Measurements from ENCODE around the gene LIN37. TPM values are rescaled to one million over a fixed set of nuclear protein-coding genes. Genes with fewer than 3 reads are reported as not detected.

Gene LIN37
- total and polyA plus RNA-seq, 2 of the 13 experiments (the other 11 are each of a cell fraction or from before 2014, with no cell fraction given), result 6.3 to 8.7 TPM

DNA sequence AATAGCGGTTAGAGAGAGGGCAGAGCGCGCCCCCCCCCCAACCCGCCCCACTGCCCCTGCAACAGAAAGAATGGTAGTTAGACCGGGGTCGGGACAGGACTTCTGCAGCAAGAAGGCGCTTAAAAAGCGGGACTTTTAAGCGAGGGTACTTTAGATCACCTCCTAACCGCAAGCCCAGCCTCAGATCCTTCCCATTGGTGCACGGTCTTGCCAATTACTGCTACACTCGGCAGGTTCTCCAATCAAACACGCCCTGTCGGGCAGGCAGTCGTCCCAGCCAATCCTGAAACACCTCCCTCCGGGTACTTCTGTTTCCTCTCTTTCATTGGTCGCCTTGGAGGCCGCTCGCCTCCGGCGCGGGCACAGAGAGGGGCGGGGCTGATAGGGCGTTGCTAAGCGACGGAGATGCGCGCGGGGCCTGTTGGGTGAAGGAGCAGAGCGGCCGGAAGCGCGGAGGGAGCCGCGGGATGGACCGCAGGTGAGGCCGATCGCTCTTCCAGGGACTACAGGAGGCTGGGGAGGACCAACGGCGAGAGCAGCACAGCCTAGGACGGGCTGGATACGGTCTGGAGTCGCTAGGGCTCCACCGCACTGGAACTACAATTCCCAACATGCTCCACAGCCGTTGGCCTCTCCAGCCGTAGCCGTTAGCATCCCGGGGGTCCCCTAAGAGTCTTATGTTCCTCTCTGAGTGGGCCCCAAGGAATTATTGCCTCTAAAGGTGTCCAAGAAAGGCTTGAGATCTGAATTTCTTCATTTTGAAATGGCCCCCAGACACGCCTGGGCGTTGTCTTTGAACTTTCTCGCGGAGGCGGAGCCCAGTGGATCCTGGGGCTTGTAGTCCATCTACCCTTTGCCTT lies 9.6 kb downstream of the LIN37 start, which contains the start of gene PROSER3 (continued):
- no peak for TF ChIP-seq HNF4G (IDR thresholded peaks at IDR 0.05; ENCODE audit: borderline replicate concordance, low read depth, low read length)
- no peak for TF ChIP-seq HNF4G (CRISPR knock-in tag; IDR thresholded peaks at IDR 0.05; ENCODE audit: borderline replicate concordance, low read depth)
- TF ChIP-seq RBFOX2 (IDR thresholded peaks at IDR 0.05; ENCODE audit: low read depth, low read length), result peak; percentile 81
- TF ChIP-seq, protein P1, sequence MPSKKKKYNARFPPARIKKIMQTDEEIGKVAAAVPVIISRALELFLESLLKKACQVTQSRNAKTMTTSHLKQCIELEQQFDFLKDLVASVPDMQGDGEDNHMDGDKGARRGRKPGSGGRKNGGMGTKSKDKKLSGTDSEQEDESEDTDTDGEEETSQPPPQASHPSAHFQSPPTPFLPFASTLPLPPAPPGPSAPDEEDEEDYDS (CRISPR knock-in tag; IDR thresholded peaks at IDR 0.05), result peak; percentile 62; the same call in 1 of the 2 replicates
- TF ChIP-seq PTBP1 (IDR thresholded peaks at IDR 0.05; ENCODE audit: low read depth, low read length, poor library complexity, severe bottlenecking), result no peak
- TF ChIP-seq KLF6 (CRISPR knock-in tag; IDR thresholded peaks at IDR 0.05), result peak; percentile 32; the same call in 1 of the 2 replicates
- no peak for TF ChIP-seq ZNF780A (CRISPR knock-in tag; IDR thresholded peaks at IDR 0.05)
- TF ChIP-seq, protein P2, sequence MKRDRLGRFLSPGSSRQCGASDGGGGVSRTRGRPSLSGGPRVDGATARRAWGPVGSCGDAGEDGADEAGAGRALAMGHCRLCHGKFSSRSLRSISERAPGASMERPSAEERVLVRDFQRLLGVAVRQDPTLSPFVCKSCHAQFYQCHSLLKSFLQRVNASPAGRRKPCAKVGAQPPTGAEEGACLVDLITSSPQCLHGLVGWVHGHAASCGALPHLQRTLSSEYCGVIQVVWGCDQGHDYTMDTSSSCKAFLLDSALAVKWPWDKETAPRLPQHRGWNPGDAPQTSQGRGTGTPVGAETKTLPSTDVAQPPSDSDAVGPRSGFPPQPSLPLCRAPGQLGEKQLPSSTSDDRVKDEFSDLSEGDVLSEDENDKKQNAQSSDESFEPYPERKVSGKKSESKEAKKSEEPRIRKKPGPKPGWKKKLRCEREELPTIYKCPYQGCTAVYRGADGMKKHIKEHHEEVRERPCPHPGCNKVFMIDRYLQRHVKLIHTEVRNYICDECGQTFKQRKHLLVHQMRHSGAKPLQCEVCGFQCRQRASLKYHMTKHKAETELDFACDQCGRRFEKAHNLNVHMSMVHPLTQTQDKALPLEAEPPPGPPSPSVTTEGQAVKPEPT (CRISPR knock-in tag; IDR thresholded peaks at IDR 0.05; ENCODE audit: low read depth), result no peak
- TF ChIP-seq, protein P3, sequence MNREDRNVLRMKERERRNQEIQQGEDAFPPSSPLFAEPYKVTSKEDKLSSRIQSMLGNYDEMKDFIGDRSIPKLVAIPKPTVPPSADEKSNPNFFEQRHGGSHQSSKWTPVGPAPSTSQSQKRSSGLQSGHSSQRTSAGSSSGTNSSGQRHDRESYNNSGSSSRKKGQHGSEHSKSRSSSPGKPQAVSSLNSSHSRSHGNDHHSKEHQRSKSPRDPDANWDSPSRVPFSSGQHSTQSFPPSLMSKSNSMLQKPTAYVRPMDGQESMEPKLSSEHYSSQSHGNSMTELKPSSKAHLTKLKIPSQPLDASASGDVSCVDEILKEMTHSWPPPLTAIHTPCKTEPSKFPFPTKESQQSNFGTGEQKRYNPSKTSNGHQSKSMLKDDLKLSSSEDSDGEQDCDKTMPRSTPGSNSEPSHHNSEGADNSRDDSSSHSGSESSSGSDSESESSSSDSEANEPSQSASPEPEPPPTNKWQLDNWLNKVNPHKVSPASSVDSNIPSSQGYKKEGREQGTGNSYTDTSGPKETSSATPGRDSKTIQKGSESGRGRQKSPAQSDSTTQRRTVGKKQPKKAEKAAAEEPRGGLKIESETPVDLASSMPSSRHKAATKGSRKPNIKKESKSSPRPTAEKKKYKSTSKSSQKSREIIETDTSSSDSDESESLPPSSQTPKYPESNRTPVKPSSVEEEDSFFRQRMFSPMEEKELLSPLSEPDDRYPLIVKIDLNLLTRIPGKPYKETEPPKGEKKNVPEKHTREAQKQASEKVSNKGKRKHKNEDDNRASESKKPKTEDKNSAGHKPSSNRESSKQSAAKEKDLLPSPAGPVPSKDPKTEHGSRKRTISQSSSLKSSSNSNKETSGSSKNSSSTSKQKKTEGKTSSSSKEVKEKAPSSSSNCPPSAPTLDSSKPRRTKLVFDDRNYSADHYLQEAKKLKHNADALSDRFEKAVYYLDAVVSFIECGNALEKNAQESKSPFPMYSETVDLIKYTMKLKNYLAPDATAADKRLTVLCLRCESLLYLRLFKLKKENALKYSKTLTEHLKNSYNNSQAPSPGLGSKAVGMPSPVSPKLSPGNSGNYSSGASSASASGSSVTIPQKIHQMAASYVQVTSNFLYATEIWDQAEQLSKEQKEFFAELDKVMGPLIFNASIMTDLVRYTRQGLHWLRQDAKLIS (CRISPR knock-in tag; IDR thresholded peaks at IDR 0.05), result no peak
- TF ChIP-seq ZNF34 (CRISPR knock-in tag; IDR thresholded peaks at IDR 0.05; ENCODE audit: borderline replicate concordance), result no peak
- TF ChIP-seq ZNF776 (CRISPR knock-in tag; IDR thresholded peaks at IDR 0.05), result no peak
- TF ChIP-seq ZNF556 (CRISPR knock-in tag; IDR thresholded peaks at IDR 0.05; ENCODE audit: borderline replicate concordance), result no peak
- no peak for TF ChIP-seq ZNF749 (CRISPR knock-in tag; IDR thresholded peaks at IDR 0.05; ENCODE audit: borderline replicate concordance)
- peak; percentile 88; the same call in 1 of the 2 replicates for TF ChIP-seq ZNF567 (CRISPR knock-in tag; IDR thresholded peaks at IDR 0.05; ENCODE audit: borderline replicate concordance)
- peak; percentile 45; the same call in 1 of the 2 replicates for TF ChIP-seq KDM5B (CRISPR knock-in tag; IDR thresholded peaks at IDR 0.05; ENCODE audit: borderline replicate concordance)
- TF ChIP-seq, protein P4, sequence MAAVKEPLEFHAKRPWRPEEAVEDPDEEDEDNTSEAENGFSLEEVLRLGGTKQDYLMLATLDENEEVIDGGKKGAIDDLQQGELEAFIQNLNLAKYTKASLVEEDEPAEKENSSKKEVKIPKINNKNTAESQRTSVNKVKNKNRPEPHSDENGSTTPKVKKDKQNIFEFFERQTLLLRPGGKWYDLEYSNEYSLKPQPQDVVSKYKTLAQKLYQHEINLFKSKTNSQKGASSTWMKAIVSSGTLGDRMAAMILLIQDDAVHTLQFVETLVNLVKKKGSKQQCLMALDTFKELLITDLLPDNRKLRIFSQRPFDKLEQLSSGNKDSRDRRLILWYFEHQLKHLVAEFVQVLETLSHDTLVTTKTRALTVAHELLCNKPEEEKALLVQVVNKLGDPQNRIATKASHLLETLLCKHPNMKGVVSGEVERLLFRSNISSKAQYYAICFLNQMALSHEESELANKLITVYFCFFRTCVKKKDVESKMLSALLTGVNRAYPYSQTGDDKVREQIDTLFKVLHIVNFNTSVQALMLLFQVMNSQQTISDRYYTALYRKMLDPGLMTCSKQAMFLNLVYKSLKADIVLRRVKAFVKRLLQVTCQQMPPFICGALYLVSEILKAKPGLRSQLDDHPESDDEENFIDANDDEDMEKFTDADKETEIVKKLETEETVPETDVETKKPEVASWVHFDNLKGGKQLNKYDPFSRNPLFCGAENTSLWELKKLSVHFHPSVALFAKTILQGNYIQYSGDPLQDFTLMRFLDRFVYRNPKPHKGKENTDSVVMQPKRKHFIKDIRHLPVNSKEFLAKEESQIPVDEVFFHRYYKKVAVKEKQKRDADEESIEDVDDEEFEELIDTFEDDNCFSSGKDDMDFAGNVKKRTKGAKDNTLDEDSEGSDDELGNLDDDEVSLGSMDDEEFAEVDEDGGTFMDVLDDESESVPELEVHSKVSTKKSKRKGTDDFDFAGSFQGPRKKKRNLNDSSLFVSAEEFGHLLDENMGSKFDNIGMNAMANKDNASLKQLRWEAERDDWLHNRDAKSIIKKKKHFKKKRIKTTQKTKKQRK (IDR thresholded peaks at IDR 0.05; ENCODE audit: low read length), result 0 out of 2 replicates have a peak, but pooled peaks have one; percentile 32
- no peak for TF ChIP-seq NFIB (CRISPR knock-in tag; IDR thresholded peaks at IDR 0.05; ENCODE audit: borderline replicate concordance)
- TF ChIP-seq FOSL2 (CRISPR knock-in tag; IDR thresholded peaks at IDR 0.05), result no peak
- no peak for TF ChIP-seq ZNF652 (CRISPR knock-in tag; IDR thresholded peaks at IDR 0.05; ENCODE audit: borderline replicate concordance, low read depth)
